ENCODE measurements around the gene MYG1.

DNA sequence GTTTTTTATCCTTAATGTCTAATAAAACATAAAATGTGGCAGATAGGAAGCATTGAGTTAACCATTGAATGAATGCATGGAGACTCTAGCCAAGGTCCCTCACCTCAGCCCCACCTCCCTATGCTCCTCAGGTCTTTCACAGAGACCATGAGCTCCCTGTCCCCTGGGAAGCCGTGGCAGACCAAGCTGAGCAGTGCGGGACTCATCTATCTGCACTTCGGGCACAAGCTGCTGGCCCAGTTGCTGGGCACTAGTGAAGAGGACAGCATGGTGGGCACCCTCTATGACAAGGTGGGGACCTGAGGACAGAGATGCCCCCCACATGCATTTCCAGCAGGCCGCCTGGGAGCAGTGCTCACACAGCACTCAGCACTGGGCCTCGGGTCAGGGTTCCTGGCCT, 3.4 kb downstream of the MYG1 start:
- TF ChIP-seq, protein P1, sequence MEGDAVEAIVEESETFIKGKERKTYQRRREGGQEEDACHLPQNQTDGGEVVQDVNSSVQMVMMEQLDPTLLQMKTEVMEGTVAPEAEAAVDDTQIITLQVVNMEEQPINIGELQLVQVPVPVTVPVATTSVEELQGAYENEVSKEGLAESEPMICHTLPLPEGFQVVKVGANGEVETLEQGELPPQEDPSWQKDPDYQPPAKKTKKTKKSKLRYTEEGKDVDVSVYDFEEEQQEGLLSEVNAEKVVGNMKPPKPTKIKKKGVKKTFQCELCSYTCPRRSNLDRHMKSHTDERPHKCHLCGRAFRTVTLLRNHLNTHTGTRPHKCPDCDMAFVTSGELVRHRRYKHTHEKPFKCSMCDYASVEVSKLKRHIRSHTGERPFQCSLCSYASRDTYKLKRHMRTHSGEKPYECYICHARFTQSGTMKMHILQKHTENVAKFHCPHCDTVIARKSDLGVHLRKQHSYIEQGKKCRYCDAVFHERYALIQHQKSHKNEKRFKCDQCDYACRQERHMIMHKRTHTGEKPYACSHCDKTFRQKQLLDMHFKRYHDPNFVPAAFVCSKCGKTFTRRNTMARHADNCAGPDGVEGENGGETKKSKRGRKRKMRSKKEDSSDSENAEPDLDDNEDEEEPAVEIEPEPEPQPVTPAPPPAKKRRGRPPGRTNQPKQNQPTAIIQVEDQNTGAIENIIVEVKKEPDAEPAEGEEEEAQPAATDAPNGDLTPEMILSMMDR (IDR thresholded peaks at IDR 0.05), result no peak
- TF ChIP-seq POLR2A (IDR thresholded peaks at IDR 0.05), result no peak
